ENCODE results near the gene GMPS. TPM values are rescaled to one million over a fixed set of nuclear protein-coding genes. Genes with fewer than 3 reads are reported as not detected.
"Not testable (repeated sequence)": the region's sequence is repeated elsewhere in the genome, so short reads cannot be mapped to it uniquely, and the experiment has no call there.

Gene GMPS
- total and polyA plus RNA-seq, 2 of the 13 experiments (the other 11 are each of a cell fraction or from before 2014, with no cell fraction given), result 29.6 to 85.5 TPM

DNA sequence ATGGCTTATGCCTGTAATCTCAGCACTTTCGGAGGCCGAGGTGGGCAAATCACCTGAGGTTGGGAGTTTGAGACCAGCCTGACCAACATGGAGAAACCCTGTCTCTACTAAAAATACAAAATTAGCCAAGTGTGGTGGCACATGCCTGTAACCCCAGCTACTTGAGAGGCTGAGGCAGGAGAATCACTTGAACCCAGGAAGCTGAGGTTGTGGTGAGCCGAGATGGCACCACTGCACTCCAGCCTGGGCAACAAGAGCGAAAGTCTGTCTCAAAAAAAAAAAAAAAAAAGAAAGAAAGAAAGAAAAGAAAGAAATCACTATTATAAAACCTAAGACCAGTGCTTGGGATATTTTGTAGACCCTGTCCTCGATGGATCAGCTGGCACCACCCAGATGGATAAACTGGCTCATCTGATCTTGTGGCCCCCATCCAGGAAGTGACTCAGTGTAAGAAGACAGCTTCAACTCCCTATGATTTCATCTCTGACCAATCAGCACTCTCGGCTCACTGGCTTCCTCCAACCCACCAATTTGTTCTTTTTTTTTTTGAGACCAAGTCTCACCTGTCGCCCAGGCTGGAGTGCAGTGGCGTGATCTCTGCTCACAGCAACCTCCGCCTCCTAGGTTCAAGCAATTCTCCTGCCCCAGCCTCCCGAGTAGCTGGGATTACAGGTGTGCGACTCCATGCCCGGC lies 8.0 kb upstream of the GMPS start:
- H3K79me2 ChIP-seq (ENCODE audit: insufficient read depth, low read length); H3K9me3 ChIP-seq (ENCODE audit: low read length); H2AFZ ChIP-seq (ENCODE audit: low read length); ATAC-seq; CTCF ChIA-PET (ENCODE audit: low intra/inter-chr PET ratio, low total read pairs); BruUV-seq (replicated peaks); H3K36me3 ChIP-seq (replicated peaks in 1 of 2; ENCODE audit: control insufficient read depth in 1 of 2, insufficient read depth in 2 of 2, low read length in 2 of 2); H3K27ac ChIP-seq (ENCODE audit: extremely low read length, insufficient read depth, low read length); H3K27me3 ChIP-seq (ENCODE audit: control insufficient read depth in 1 of 2, insufficient read depth in 2 of 2, low read length in 2 of 2); H3K4me3 ChIP-seq (replicated peaks in 1 of 3; ENCODE audit: insufficient read depth in 1 of 3, low read depth in 2 of 3, low read length in 3 of 3); H4K20me1 ChIP-seq (ENCODE audit: insufficient read depth, low read length); FAIRE-seq; H3K9ac ChIP-seq (ENCODE audit: insufficient read depth, low read depth, low read length); TF ChIP-seq GABPA (IDR thresholded peaks at IDR 0.05; ENCODE audit: low read depth, low read length): not testable (repeated sequence)
- intact Hi-C loops (cut with micrococcal nuclease; ENCODE audit: unreplicated experiment) (loop anchor here (10.0 kb wide), 1 partner anchor 508 kb away; no protein-coding TSS in a partner anchor), in situ Hi-C loops (cut with HindIII; ENCODE audit: extremely low pct_ligation_motif_present, low pct_unique_long_range_greater_than_20kb) (loop anchor here (5.0 to 10.0 kb wide), 3 partner anchors 55 to 508 kb away; partner anchors contain the start of genes C3orf33 and PLCH1)
- TF ChIP-seq, protein P1, sequence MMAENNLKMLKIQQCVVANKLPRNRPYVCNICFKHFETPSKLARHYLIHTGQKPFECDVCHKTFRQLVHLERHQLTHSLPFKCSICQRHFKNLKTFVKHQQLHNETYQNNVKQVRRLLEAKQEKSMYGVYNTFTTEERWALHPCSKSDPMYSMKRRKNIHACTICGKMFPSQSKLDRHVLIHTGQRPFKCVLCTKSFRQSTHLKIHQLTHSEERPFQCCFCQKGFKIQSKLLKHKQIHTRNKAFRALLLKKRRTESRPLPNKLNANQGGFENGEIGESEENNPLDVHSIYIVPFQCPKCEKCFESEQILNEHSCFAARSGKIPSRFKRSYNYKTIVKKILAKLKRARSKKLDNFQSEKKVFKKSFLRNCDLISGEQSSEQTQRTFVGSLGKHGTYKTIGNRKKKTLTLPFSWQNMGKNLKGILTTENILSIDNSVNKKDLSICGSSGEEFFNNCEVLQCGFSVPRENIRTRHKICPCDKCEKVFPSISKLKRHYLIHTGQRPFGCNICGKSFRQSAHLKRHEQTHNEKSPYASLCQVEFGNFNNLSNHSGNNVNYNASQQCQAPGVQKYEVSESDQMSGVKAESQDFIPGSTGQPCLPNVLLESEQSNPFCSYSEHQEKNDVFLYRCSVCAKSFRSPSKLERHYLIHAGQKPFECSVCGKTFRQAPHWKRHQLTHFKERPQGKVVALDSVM (CRISPR knock-in tag; IDR thresholded peaks at IDR 0.05), result peak; percentile 12; the same call in 1 of the 2 replicates
- TF ChIP-seq NFYB (CRISPR knock-in tag; IDR thresholded peaks at IDR 0.05) (peak; percentile 68), NFYC (CRISPR knock-in tag; IDR thresholded peaks at IDR 0.05) (peak; percentile 65), ELF1 (CRISPR knock-in tag; IDR thresholded peaks at IDR 0.05) (0 out of 2 replicates have a peak, but pooled peaks have one; percentile 27), FOSL2 (CRISPR knock-in tag; IDR thresholded peaks at IDR 0.05) (peak; percentile 73), GABPA (CRISPR knock-in tag; IDR thresholded peaks at IDR 0.05; ENCODE audit: low read depth) (peak; percentile 29; the same call in 1 of the 2 replicates)
- TF ChIP-seq, protein P2, sequence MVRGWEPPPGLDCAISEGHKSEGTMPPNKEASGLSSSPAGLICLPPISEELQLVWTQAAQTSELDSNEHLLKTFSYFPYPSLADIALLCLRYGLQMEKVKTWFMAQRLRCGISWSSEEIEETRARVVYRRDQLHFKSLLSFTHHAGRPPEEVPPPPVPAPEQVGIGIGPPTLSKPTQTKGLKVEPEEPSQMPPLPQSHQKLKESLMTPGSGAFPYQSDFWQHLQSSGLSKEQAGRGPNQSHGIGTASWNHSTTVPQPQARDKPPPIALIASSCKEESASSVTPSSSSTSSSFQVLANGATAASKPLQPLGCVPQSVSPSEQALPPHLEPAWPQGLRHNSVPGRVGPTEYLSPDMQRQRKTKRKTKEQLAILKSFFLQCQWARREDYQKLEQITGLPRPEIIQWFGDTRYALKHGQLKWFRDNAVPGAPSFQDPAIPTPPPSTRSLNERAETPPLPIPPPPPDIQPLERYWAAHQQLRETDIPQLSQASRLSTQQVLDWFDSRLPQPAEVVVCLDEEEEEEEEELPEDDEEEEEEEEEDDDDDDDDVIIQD (CRISPR knock-in tag; IDR thresholded peaks at IDR 0.05; ENCODE audit: low read depth), result peak; percentile 26; the same call in 1 of the 2 replicates
- TF ChIP-seq, protein P3, sequence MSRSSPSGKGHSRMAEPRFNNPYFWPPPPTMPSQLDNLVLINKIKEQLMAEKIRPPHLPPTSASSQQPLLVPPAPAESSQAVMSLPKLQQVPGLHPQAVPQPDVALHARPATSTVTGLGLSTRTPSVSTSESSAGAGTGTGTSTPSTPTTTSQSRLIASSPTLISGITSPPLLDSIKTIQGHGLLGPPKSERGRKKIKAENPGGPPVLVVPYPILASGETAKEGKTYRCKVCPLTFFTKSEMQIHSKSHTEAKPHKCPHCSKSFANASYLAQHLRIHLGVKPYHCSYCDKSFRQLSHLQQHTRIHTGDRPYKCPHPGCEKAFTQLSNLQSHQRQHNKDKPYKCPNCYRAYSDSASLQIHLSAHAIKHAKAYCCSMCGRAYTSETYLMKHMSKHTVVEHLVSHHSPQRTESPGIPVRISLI (CRISPR knock-in tag; IDR thresholded peaks at IDR 0.05; ENCODE audit: borderline replicate concordance), result peak; percentile 39; the same call in 1 of the 2 replicates
- 55% methylated on average over 12 of the region's 12 CpGs for WGBS (ENCODE audit: low lambda C conversion rate)
- POLR2A ChIA-PET, result interaction anchor here (1.4 to 2.4 kb wide), 3 partner anchors 8 to 57 kb away, joined by 3 to 10 read pairs (median 9); partner anchors contain the start of genes C3orf33, GMPS and SLC33A1
- Histone ChIP-seq H3K4me2 (ENCODE audit: low read depth, low read length) (peak overlapping the region; percentile 57; the same call in 1 of the 2 replicates), H3K4me1 (ENCODE audit: insufficient read depth, low read length) (peaks cover 28% of the 10 kb centered on the region)
- peak; percentile 46 for DNase-seq (ENCODE audit: low spot score)
